Measurements from ENCODE around the gene SNX24.

DNA sequence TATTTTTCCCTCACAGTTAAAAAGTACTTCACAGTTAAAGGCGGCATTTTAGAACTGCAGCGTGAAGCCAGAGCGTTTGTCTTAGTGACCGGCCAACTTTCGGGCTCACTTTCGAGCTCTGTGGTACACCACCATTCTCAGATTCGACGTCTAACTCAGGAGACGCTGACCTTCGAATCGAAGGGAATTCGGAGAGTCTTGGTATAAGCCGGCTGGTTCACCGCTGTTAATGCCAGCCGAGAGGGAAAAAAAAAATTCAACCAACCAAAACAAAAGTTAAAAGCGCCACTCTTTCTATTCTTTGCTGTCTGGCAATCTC, 544 bp upstream of the SNX24 start:
- TF ChIP-seq EZH2 (IDR thresholded peaks at IDR 0.05; ENCODE audit: borderline replicate concordance, low read depth, low read length, severe bottlenecking) (no peak), CTCF (IDR thresholded peaks at IDR 0.05; ENCODE audit: borderline replicate concordance, extremely low read depth, low read length, poor library complexity, severe bottlenecking) (no peak)

Measured in DND-41 (cell line).